Measurements from ENCODE around the gene FBN1.

- TF ChIP-seq EZH2 (IDR thresholded peaks at IDR 0.05) (no peak), POLR2AphosphoS5 (IDR thresholded peaks at IDR 0.05; ENCODE audit: borderline replicate concordance, low read depth, low read length) (no peak), FOXP2 (optimal IDR thresholded peaks at IDR 0.05; ENCODE audit: control extremely low read depth, extremely low read length, insufficient read depth) (no peak)
These were observed 61.3 kb downstream of the FBN1 start for GRCh38 chr15:48584090-48584811.
